HepG2 (cell line): ENCODE measurements around the gene CCDC91.

Experiments used
- HOXA9 ChIP-seq: sonication (generic); formaldehyde crosslinking; IDR thresholded peaks from 2 replicates; pipeline ENCODE4 v1.8.1; 2022; ENCODE audit warnings: missing genetic modification reagents, mild to moderate bottlenecking, moderate library complexity, borderline replicate concordance
- ZNF512B ChIP-seq: sonication (generic); formaldehyde crosslinking; IDR thresholded peaks from 2 replicates; pipeline ENCODE4 v1.5.1; 2020; ENCODE audit warnings: missing genetic modification reagents, mild to moderate bottlenecking, borderline replicate concordance

- TF ChIP-seq ZNF512B (CRISPR knock-in tag): no peak
- TF ChIP-seq HOXA9 (CRISPR knock-in tag): no peak
These were observed 106.0 kb downstream of the CCDC91 start for GRCh38 chr12:28296287-28296686.
